Small intestine (tissue), 7 donors: ENCODE data around the gene PPP3CA. TPM values are rescaled to one million over a fixed set of nuclear protein-coding genes. Genes with fewer than 3 reads are reported as not detected.
"Not testable (repeated sequence)": the region's sequence is repeated elsewhere in the genome, so short reads cannot be mapped to it uniquely, and the experiment has no call there.

Experiments
- DNase-seq, 2 donors: peaks; one replicate each; pipeline versions ENCODE4 v3.0.0 to v3.0.0-alpha.2; 2013
- FAIRE-seq: peaks from 2 replicates; lab custom pipeline; 2012; peaks lifted over from hg19 to GRCh38; lab: Jason Lieb, UNC
- H3K27ac ChIP-seq, 3 donors: one replicate each; pipeline ENCODE4 v1.5.1; 2013; ENCODE audit warnings: low read length in 2 of 3, mild to moderate bottlenecking in 2 of 3, control low read depth in 1 of 3, inconsistent platforms in 1 of 3, low read depth in 1 of 3, moderate library complexity in 1 of 3
- H3K27me3 ChIP-seq, 3 donors: one replicate each; pipeline ENCODE4 v1.6.1; 2013; ENCODE audit warnings: low read length in 3 of 3, inconsistent platforms in 1 of 3; ENCODE audit not compliant: control insufficient read depth in 3 of 3, insufficient read depth in 3 of 3
- H3K36me3 ChIP-seq, 3 donors: one replicate each; pipeline ENCODE4 v1.6.1; 2013; ENCODE audit warnings: low read length in 3 of 3, inconsistent platforms in 1 of 3, low read depth in 1 of 3, mild to moderate bottlenecking in 1 of 3, moderate library complexity in 1 of 3; ENCODE audit not compliant: control insufficient read depth in 3 of 3, insufficient read depth in 2 of 3
- H3K4me1 ChIP-seq, 3 donors: one replicate each; pipeline ENCODE4 v1.6.1; 2013; ENCODE audit warnings: low read length in 2 of 3, inconsistent platforms in 1 of 3, low read depth in 1 of 3, mild to moderate bottlenecking in 1 of 3, moderate library complexity in 1 of 3; ENCODE audit not compliant: control insufficient read depth in 3 of 3, insufficient read depth in 2 of 3
- H3K4me3 ChIP-seq, 3 donors: one replicate each; pipeline ENCODE4 v1.5.1; 2013; ENCODE audit warnings: low read length in 3 of 3, control low read depth in 1 of 3, inconsistent platforms in 1 of 3, low read depth in 1 of 3, mild to moderate bottlenecking in 1 of 3, moderate library complexity in 1 of 3
- H3K9me3 ChIP-seq, 2 donors: one replicate each; pipeline ENCODE4 v1.6.1; 2013; ENCODE audit warnings: low read depth in 1 of 2, low read length in 1 of 2; ENCODE audit not compliant: control insufficient read depth in 2 of 2, insufficient read depth in 1 of 2
- WGBS, 3 donors: extraction: QIAGEN DNeasy Blood & Tissue Kit; methylation state at CpG; one replicate each; pipeline ENCODE4 v1.1.7; 2013; 5-methylcytosine and 5-hydroxymethylcytosine counted together
- polyA plus RNA-seq, 4 donors: library from polyadenylated mRNA; stranded (reverse) in 3 of 4; unstranded in 1 of 4; fragments of 200-250 nt in 3 of 4; fragments of 120-200 nt in 1 of 4; gene quantifications; one replicate each; pipeline versions ENCODE4 v1.2.1 to v1.2.3, GENCODE V29; 2013
- donor health status: healthy with polysubstance abuse.
- donor health status: control.
- donor health status: control.
- donor health status: Bipolar disorder and iron deficiency.
- donor health status: healthy.

Gene PPP3CA
- polyA plus RNA-seq, 4 donors, result 8.9 to 23.8 (median 11.2) TPM

GRCh38 chr4:101103381-101104142 is 243.8 kb downstream of the PPP3CA start:
- H3K9me3 ChIP-seq, result no peaks in the 10 kb centered on the region
- peaks cover 0 to 2% (median 0%) of the 10 kb centered on the region in 3 donors for H3K36me3 ChIP-seq

GRCh38 chr4:101102114-101102742 is 245.1 kb downstream of the PPP3CA start:
- DNase-seq (no peak), FAIRE-seq (no peak)
- H3K27me3 ChIP-seq, result no peaks in the 10 kb centered on the region
- peaks cover 0 to 7% (median 0%) of the 10 kb centered on the region in 3 donors for H3K4me1 ChIP-seq
- no peaks in the 10 kb centered on the region for H3K9me3 ChIP-seq
- WGBS, 3 donors, result 37 to 40% (median 38%) methylated on average over 1 of the region's 1 CpG
- no peak overlapping the region for H3K27ac ChIP-seq
- no peak overlapping the region for H3K4me3 ChIP-seq
- H3K36me3 ChIP-seq, result peaks cover 0 to 2% (median 0%) of the 10 kb centered on the region in 3 donors

More at GRCh38 chr4:101103381-101104142, 243.8 kb downstream of the PPP3CA start:
- Histone ChIP-seq H3K27me3 (no peaks in the 10 kb centered on the region), H3K4me1 (peaks cover 0 to 7% (median 0%) of the 10 kb centered on the region in 3 donors), H3K27ac (no peak overlapping the region), H3K4me3 (no peak overlapping the region)
- no peak for FAIRE-seq
- DNase-seq, result peak in 1 of 2 donors; percentile 11
- WGBS, 3 donors, result 35 to 63% (median 46%) methylated on average over 4 of the region's 4 CpGs

GRCh38 chr4:101101072-101101471 is 246.3 kb downstream of the PPP3CA start:
- Histone ChIP-seq H3K27ac (no peak overlapping the region), H3K9me3 (no peaks in the 10 kb centered on the region), H3K36me3 (peaks cover 0 to 2% (median 0%) of the 10 kb centered on the region in 3 donors), H3K4me3 (no peak overlapping the region), H3K27me3 (no peaks in the 10 kb centered on the region), H3K4me1 (peaks cover 0 to 7% (median 0%) of the 10 kb centered on the region in 3 donors)
- WGBS, 3 donors, result 96 to 97% (median 96%) methylated on average over 4 of the region's 4 CpGs
- DNase-seq, result no peak
- FAIRE-seq, result no peak

GRCh38 chr4:101098666-101099400 is 248.5 kb downstream of the PPP3CA start:
- no peaks in the 10 kb centered on the region for H3K27me3 ChIP-seq
- no peaks in the 10 kb centered on the region for H3K36me3 ChIP-seq
- no peak for DNase-seq
- WGBS, 3 donors, result 78 to 87% (median 81%) methylated on average over 4 of the region's 4 CpGs
- FAIRE-seq, result peak; percentile 23
- H3K4me3 ChIP-seq, result no peak overlapping the region
- H3K4me1 ChIP-seq, result peaks cover 0 to 4% (median 0%) of the 10 kb centered on the region in 3 donors
- H3K9me3 ChIP-seq, result no peaks in the 10 kb centered on the region
- H3K27ac ChIP-seq, result no peak overlapping the region

GRCh38 chr4:101092609-101093008 is 254.7 kb downstream of the PPP3CA start:
- not testable (repeated sequence) for FAIRE-seq, H3K4me1 ChIP-seq, H3K4me3 ChIP-seq, H3K9me3 ChIP-seq, H3K36me3 ChIP-seq, DNase-seq, H3K27ac ChIP-seq, H3K27me3 ChIP-seq

- no peak for FAIRE-seq
- Histone ChIP-seq H3K9me3 (no peaks in the 10 kb centered on the region), H3K4me1 (no peaks in the 10 kb centered on the region), H3K4me3 (no peak overlapping the region), H3K27ac (no peak overlapping the region), H3K36me3 (peaks cover 0 to 4% (median 0%) of the 10 kb centered on the region in 3 donors), H3K27me3 (no peaks in the 10 kb centered on the region)
- DNase-seq, result no peak
- WGBS, 3 donors, result 86 to 93% (median 93%) methylated on average over 2 of the region's 2 CpGs
These were observed 258.2 kb downstream of the PPP3CA start for GRCh38 chr4:101089168-101089567.

- H3K36me3 ChIP-seq, result peaks cover 0 to 4% (median 0%) of the 10 kb centered on the region in 3 donors
- H3K9me3 ChIP-seq, result no peaks in the 10 kb centered on the region
- FAIRE-seq (no peak), DNase-seq (no peak)
- no peaks in the 10 kb centered on the region for H3K4me1 ChIP-seq
- H3K27me3 ChIP-seq, result no peaks in the 10 kb centered on the region
- 62 to 100% (median 96%) methylated on average over 1 of the region's 1 CpG for WGBS, 3 donors
- no peak overlapping the region for H3K4me3 ChIP-seq
- no peak overlapping the region for H3K27ac ChIP-seq
These were observed 260.3 kb downstream of the PPP3CA start for GRCh38 chr4:101086801-101087586.

- H3K36me3 ChIP-seq, result peaks cover 0 to 9% (median 0%) of the 10 kb centered on the region in 3 donors
- no peaks in the 10 kb centered on the region for H3K9me3 ChIP-seq
- no peaks in the 10 kb centered on the region for H3K27me3 ChIP-seq
- 74 to 99% (median 86%) methylated on average over 3 of the region's 3 CpGs for WGBS, 3 donors
- FAIRE-seq, result no peak
- DNase-seq, result no peak
- H3K4me3 ChIP-seq, result no peak overlapping the region
- H3K27ac ChIP-seq, result no peak overlapping the region
- H3K4me1 ChIP-seq, result no peaks in the 10 kb centered on the region
These were observed 264.2 kb downstream of the PPP3CA start for GRCh38 chr4:101083131-101083530.
